DND-41 (cell line): Measurements from ENCODE around the gene LRIT2.

ENCODE experiments used
- ATAC-seq: fragments of 200-7000 bp; cut with Tn5 transposase; 3 replicates; pipeline ENCODE4 v1.9.1; 2021; ENCODE audit warnings: low read depth; ENCODE audit not compliant: insufficient read depth
- DNase-seq: peaks from one replicate; pipeline ENCODE4 v3.0.0-alpha.2; 2020
- H2AFZ ChIP-seq: 2 replicates; pipeline ENCODE4 v1.6.0; 2012; ENCODE audit warnings: low read depth, low read length
- H3K27ac ChIP-seq: 2 replicates; pipeline ENCODE4 v1.5.1; 2012; ENCODE audit warnings: low read length, inconsistent platforms
- H3K27me3 ChIP-seq: fragments of 200-600 bp; sonication (generic); 2 replicates; pipeline ENCODE4 v1.6.0; 2012; ENCODE audit warnings: low read length, mild to moderate bottlenecking, inconsistent platforms; ENCODE audit not compliant: insufficient read depth, poor library complexity
- H3K36me3 ChIP-seq: 2 replicates; pipeline ENCODE4 v1.5.1; 2012; ENCODE audit warnings: low read length, inconsistent platforms; ENCODE audit not compliant: insufficient read depth
- H3K4me1 ChIP-seq: 2 replicates; pipeline ENCODE4 v1.5.1; 2012; ENCODE audit warnings: mild to moderate bottlenecking, low read length; ENCODE audit not compliant: insufficient read depth
- H3K4me2 ChIP-seq: 2 replicates; pipeline ENCODE4 v1.6.0; 2012; ENCODE audit warnings: mild to moderate bottlenecking, moderate library complexity, low read length, inconsistent platforms; ENCODE audit not compliant: insufficient read depth
- H3K4me3 ChIP-seq, 2 experiments: fragments of 200-600 bp in 1 of 2; shearing (Covaris generic) in 1 of 2; 2 replicates each; pipeline ENCODE4 v1.5.1; 2012 to 2016; ENCODE audit warnings: inconsistent platforms in 2 of 2, low read length in 2 of 2, mild to moderate bottlenecking in 2 of 2, low read depth in 1 of 2, moderate library complexity in 1 of 2
- H3K79me2 ChIP-seq: 2 replicates; pipeline ENCODE4 v1.6.0; 2012; ENCODE audit warnings: low read length, inconsistent platforms; ENCODE audit not compliant: insufficient read depth
- H3K9ac ChIP-seq: 2 replicates; pipeline ENCODE4 v1.6.0; 2012; ENCODE audit warnings: low read depth, mild to moderate bottlenecking, inconsistent platforms, low read length, moderate library complexity
- H3K9me3 ChIP-seq: 2 replicates; pipeline ENCODE4 v1.5.1; 2012; ENCODE audit warnings: low read length, moderate library complexity, mild to moderate bottlenecking, inconsistent platforms; ENCODE audit not compliant: insufficient read depth, severe bottlenecking
- H4K20me1 ChIP-seq: 2 replicates; pipeline ENCODE4 v1.6.0; 2012; ENCODE audit warnings: low read length; ENCODE audit not compliant: insufficient read depth
- CTCF ChIP-seq: IDR thresholded peaks from 2 replicates; pipeline ENCODE4 v1.5.1; 2012; ENCODE audit warnings: borderline replicate concordance, low read length, moderate library complexity, mild to moderate bottlenecking; ENCODE audit not compliant: poor library complexity, severe bottlenecking; ENCODE audit errors: extremely low read depth
- EZH2 ChIP-seq: IDR thresholded peaks from 3 replicates; pipeline ENCODE4 v1.6.1; 2012; ENCODE audit warnings: borderline replicate concordance, low read depth, mild to moderate bottlenecking, moderate library complexity, low read length, inconsistent platforms; ENCODE audit not compliant: severe bottlenecking

The LRIT2 gene

GRCh38 chr10:84179059-84179710 is 46.2 kb downstream of the LRIT2 start:
- no peak for TF ChIP-seq EZH2
- TF ChIP-seq CTCF, result no peak

GRCh38 chr10:84178160-84178609 is 47.2 kb downstream of the LRIT2 start:
- DNase-seq (no peak), ATAC-seq (no peak)
- H3K4me2 ChIP-seq, result no peak overlapping the region
- H3K9me3 ChIP-seq, result no peaks in the 10 kb centered on the region
- TF ChIP-seq CTCF (no peak), EZH2 (no peak)
- peaks cover 10% of the 10 kb centered on the region for H3K4me1 ChIP-seq
- no peaks in the 10 kb centered on the region for H3K79me2 ChIP-seq
- no peaks in the 10 kb centered on the region for H4K20me1 ChIP-seq
- no peak overlapping the region for H3K4me3 ChIP-seq
- H2AFZ ChIP-seq, result no peak overlapping the region
- no peak overlapping the region for H3K9ac ChIP-seq
- H3K36me3 ChIP-seq, result no peaks in the 10 kb centered on the region
- no peaks in the 10 kb centered on the region for H3K27me3 ChIP-seq
- no peak overlapping the region for H3K27ac ChIP-seq

More at GRCh38 chr10:84179059-84179710, 46.2 kb downstream of the LRIT2 start:
- Histone ChIP-seq H3K4me1 (peaks cover 10% of the 10 kb centered on the region), H4K20me1 (no peaks in the 10 kb centered on the region), H3K4me3 (no peak overlapping the region), H3K9me3 (no peaks in the 10 kb centered on the region), H3K9ac (no peak overlapping the region), H3K4me2 (no peak overlapping the region), H3K27me3 (no peaks in the 10 kb centered on the region), H3K79me2 (no peaks in the 10 kb centered on the region), H2AFZ (no peak overlapping the region), H3K36me3 (no peaks in the 10 kb centered on the region), H3K27ac (no peak overlapping the region)
- DNase-seq (no peak), ATAC-seq (no peak)

- Histone ChIP-seq H2AFZ (no peak overlapping the region), H3K4me2 (no peak overlapping the region), H3K4me3 (no peak overlapping the region), H3K9ac (no peak overlapping the region), H3K9me3 (no peaks in the 10 kb centered on the region), H3K79me2 (no peaks in the 10 kb centered on the region), H3K36me3 (no peaks in the 10 kb centered on the region), H3K27ac (no peak overlapping the region), H4K20me1 (no peaks in the 10 kb centered on the region), H3K27me3 (no peaks in the 10 kb centered on the region), H3K4me1 (peaks cover 10% of the 10 kb centered on the region)
- ATAC-seq, result peak; percentile 86
- peak; percentile 52 for DNase-seq
- TF ChIP-seq CTCF (no peak), EZH2 (no peak)
These were observed 47.7 kb downstream of the LRIT2 start for GRCh38 chr10:84177541-84178141.
